Astrocyte of the spinal cord (primary cell): ENCODE data around the gene ASAP2.

ENCODE experiments used
- DNase-seq: peaks from one replicate; pipeline ENCODE4 v3.0.0; 2011; ENCODE audit warnings: low read depth, low spot score
- H3K4me3 ChIP-seq: 2 replicates; pipeline ENCODE4 v1.5.1; 2011; ENCODE audit warnings: low read depth, mild to moderate bottlenecking, low read length, moderate library complexity
- CTCF ChIP-seq: IDR thresholded peaks from 2 replicates; pipeline ENCODE4 v1.5.1; 2012; ENCODE audit warnings: low read depth, mild to moderate bottlenecking, low read length, inconsistent platforms
- in situ Hi-C: cut with HindIII; loops from 2 replicates; pipeline ENCODE4 v1.10.0; 2017; ENCODE audit warnings: low sequenced_read_pairs

Gene ASAP2

GRCh38 chr2:9416962-9417316 lies 210.3 kb downstream of the ASAP2 start:
- TF ChIP-seq CTCF, result no peak
- no peak overlapping the region for H3K4me3 ChIP-seq
- no peak for DNase-seq
- in situ Hi-C loops, result no loop called here

GRCh38 chr2:9417725-9418124 lies 211.1 kb downstream of the ASAP2 start:
- TF ChIP-seq CTCF, result no peak
- no peak overlapping the region for H3K4me3 ChIP-seq
- no peak for DNase-seq
- in situ Hi-C loops, result no loop called here

- H3K4me3 ChIP-seq, result no peak overlapping the region
- TF ChIP-seq CTCF, result no peak
- DNase-seq, result no peak
- in situ Hi-C loops, result no loop called here
These were observed 212.1 kb downstream of the ASAP2 start for GRCh38 chr2:9418746-9419145.

GRCh38 chr2:9419541-9419940 lies 212.9 kb downstream of the ASAP2 start:
- no peak for TF ChIP-seq CTCF
- DNase-seq, result no peak
- in situ Hi-C loops, result no loop called here
- H3K4me3 ChIP-seq, result no peak overlapping the region

GRCh38 chr2:9420495-9420894 lies 213.9 kb downstream of the ASAP2 start:
- in situ Hi-C loops, result no loop called here
- DNase-seq, result no peak
- H3K4me3 ChIP-seq, result no peak overlapping the region
- TF ChIP-seq CTCF, result no peak

- in situ Hi-C loops, result no loop called here
- DNase-seq, result peak; percentile 28
- H3K4me3 ChIP-seq, result peak overlapping the region; percentile 90
- peak; percentile 3 for TF ChIP-seq CTCF
These were observed 215.9 kb downstream of the ASAP2 start for GRCh38 chr2:9422321-9423099.
